ENCODE data around the gene VWA2.

GRCh38 chr10:114202812-114203211 lies 36.2 kb upstream of the VWA2 start:
- TF ChIP-seq CTCF (IDR thresholded peaks at IDR 0.05) (no peak), POLR2A (IDR thresholded peaks at IDR 0.05) (no peak)
